GM18498 (cell line): ENCODE data around the gene NLRC5.
"Not testable (repeated sequence)": the region's sequence is repeated elsewhere in the genome, so short reads cannot be mapped to it uniquely, and the experiment has no call there.

Source experiments
- ATAC-seq: cut with Tn5 transposase; IDR thresholded peaks from one replicate; pipeline ENCODE4 v1.9.1; 2021; ENCODE audit warnings: mild to moderate bottlenecking, moderate library complexity; ENCODE audit not compliant: unreplicated experiment

The NLRC5 gene

DNA sequence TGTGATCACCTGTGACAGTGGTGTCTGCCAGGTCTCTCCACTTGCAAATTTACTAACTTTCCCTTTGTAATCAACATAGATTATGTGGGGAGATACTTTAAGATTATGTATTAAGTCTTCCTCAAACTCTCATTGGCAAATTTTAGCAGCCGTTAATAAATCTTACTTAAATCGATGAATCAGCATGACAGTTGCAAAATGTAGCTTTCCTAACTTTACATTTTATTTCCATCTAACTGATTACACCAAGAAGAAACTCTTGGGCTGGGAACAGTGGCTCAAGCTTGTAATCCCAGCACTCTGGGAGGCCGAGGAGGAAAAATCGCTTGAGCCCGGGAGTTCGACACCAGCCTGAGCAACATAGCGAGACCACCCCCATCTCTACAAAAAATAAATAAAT is 79.7 kb downstream of the NLRC5 start:
- no peak for ATAC-seq

DNA sequence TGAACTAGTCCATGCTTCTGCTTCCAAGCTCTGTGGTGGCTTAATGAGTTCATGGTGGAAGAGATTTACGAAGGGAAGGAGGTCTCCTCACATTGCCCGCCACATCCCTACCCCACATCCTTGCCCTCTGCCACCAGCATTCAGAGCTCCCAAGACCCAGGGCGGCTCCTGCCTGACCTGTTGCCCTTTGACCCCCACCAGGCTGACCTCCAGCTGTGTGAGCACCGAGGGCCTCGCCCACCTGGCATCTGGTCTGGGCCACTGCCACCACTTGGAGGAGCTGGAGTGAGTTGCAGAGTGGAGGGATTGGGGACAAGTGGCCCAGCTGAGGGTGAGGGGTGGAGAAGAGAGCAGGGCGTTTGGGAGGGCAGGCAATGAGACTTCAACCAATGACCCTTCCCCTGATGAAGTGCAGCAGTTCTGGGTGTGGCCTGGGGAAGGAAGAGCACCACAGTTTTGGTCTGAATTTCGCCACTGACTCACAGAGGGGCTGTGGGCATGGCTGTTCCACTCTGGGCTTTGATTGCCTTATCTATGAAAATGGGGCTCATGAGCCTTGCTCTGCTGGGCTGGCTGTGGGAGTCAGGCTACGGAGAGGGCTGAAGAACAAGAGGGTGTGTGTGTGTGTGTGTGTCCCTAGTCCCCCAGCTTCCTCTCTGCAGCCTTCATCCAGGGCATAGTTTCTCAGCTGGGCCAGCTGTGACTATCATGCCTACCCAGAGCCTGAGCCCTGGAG is 80.4 kb downstream of the NLRC5 start:
- ATAC-seq = no peak

DNA sequence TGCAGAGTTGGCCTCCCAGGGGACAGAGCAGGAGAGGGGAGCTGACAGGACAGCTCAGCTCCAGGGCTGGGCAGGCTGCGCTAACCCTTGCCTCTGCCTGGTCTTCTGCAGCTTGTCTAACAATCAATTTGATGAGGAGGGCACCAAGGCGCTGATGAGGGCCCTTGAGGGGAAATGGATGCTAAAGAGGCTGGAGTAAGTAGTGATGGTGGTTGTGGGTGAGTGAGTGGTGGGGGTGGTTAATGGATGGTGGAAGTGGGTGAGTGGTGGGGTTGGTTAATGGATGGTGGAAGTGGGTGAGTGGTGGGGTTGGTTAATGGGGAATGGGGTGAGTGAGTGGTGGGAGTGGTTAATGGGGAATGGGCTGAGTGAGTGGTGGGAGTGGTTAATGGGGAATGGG is 81.1 kb downstream of the NLRC5 start:
- ATAC-seq = no peak

DNA sequence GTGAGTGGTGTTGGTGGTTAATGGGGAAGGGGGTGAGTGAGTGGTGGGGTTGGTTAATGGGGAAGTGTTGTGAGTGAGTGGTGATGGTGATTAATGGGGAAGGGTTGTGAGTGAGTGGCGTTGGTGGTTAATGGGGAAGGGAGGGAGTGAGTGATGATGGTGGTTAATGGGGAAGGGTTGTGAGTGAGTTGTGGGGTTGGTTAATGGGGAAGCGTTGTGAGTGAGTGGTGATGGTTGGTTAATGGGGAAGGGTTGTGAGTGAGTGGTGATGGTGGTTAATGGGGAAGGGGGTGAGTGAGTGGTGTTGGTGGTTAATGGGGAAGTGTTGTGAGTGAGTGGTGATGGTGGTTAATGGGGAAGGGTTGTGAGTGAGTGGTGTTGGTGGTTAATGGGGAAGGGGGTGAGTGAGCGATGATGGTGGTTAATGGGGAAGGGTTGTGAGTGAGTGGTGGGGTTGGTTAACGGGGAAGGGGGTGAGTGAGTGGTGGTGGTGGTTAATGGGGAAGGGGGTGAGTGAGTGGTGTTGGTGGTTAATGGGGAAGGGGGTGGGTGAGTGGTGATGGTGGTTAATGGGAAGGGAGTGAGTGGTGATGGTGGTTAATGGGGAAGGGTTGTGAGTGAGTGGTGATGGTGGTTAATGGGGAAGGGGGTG is 81.8 kb downstream of the NLRC5 start:
- not testable (repeated sequence) for ATAC-seq

DNA sequence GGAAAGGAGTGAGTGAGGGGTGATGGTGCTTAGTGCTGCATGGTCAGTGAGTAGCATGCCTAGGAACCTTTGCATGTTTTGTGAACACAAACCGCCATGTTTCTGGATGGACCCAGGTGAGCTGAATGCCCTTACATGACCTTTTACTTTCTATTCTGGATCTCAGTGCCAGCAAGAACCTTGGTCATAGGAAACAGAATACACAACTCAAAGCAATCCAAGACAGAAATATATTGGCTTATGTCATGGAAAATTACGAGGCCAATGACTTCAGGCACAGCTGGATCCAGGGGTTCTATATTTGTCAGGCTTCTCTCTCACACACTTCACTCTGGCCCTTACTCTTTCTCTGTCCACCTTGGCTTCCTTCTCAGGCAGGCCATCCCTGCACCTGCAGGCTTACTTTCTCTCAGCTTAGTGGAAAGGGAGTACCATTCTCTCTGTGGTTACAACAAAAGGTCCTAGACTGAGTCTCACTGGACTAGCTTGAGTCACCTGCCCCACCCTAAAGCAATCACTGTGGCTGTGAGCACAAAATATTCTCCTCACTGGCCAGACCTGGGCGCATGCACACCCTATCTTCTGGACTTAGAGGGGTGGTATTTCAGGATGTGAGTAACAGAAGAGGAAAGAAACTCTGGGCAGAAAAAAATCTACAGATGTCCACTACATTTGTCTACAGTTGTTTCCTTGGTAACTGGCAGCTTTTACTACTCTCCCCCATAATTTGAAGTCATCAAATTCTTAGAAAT is 82.7 kb downstream of the NLRC5 start:
- no peak for ATAC-seq

DNA sequence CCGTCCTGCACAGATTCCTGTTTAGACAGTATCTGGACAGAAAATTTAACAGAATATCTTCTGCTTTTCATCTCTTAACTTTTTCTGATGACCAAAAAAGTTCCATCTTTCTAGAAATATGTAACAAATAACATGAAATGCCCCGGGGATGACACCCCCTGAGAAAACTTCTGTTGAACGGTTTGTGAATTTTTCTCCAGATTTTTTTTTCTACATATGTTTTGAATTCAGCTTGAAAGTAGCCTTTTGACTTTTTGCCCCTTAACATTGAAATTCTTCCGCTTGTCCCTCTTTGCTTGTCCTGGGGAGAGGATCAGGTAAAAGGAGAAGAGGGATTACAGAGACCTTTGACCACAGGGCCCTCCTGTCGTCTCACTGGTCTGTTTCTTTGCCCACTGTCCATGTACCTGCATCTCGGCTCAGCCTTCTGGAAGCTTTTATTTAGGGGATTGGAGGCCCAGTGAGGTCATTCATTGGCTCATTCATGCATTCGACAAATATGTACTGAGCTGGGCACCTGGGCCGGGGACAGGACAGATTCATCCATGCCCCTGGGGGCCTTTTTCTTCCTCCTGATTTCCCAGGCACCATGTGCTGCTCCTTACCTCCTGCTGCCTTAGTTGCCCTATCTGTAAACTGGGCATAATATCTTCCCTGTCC is 83.4 kb downstream of the NLRC5 start:
- no peak for ATAC-seq

DNA sequence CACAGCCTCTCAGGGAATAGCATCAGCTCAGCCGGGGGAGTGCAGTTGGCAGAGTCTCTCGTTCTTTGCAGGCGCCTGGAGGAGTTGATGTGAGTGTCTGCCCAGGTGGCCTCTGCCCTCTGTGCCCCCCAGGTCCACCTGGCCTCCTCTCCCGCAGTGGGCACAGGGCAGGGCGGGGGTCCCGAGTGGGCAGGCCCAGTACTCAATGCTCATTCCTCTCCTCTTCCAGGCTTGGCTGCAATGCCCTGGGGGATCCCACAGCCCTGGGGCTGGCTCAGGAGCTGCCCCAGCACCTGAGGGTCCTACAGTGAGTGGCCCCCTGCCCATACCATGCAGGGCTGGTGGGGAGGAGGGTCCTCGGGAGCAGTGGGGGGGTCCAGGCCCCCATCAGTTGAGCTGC is 88.4 kb downstream of the NLRC5 start:
- ATAC-seq = no peak

DNA sequence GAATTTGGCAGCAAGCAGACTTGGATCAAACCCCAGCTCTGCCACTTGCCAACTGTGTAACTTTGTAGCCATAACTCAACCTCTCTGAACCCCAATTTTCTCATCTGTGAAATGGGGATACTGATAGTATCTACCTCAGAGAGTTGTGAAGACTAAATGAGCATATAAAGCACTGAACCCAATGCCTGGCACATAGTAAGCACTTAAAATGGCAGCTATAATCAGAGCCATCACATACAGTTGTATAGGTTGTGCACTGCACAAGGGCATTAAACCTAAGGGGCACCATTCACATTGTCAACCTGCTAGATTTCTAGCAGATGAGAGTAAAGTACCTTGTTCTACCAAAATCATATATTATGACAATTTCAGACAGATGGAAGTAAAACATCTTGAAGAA is 92.4 kb downstream of the NLRC5 start:
- no peak for ATAC-seq

DNA sequence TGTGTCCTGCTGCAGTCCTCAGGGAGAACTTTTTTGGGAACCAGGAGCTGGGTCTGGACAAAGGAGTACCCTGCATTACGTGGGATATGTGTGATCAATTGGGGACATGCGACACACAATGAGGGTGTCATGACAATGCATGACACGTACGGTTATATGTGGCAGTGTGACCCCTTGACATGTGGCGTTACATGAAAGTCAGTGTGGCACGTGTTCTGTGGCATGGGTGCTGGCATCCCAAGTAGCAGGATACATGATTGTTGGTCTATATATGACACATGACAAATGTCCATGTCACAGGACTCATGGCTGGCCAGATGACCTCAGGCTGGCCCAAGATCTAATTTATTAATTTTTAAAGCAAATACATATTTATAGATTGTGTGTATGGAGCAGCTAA is 93.3 kb downstream of the NLRC5 start:
- ATAC-seq = no peak

DNA sequence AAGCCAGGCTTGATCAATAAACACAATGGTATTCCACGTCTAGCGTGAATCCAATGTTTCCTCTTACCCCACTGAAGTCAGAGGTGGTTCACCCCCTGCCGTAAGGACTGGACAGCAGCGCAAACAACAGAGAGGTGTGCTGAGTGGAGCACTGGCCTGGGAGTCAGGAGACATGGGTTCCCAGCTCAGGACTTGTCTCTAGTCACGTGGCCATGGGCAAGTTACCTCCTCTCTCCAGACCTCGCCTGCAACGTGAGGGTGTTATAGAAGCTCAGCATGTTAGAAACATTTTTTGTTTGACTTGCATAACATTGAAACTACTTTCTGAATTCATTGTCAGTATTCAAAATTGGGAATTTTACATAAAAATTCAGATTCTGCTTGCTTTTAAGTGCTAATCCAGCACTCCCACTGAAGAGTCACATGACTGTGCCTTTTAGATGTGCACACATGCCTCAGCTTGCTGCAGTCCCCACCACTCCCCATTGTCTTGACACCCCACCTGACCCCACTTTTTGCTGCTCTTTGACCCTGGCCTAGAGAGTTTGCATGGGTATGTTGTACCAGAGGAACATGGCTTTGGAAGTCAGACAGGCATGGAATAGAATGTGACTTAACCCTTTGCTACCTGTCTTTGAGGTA is 94.2 kb downstream of the NLRC5 start:
- ATAC-seq = no peak

DNA sequence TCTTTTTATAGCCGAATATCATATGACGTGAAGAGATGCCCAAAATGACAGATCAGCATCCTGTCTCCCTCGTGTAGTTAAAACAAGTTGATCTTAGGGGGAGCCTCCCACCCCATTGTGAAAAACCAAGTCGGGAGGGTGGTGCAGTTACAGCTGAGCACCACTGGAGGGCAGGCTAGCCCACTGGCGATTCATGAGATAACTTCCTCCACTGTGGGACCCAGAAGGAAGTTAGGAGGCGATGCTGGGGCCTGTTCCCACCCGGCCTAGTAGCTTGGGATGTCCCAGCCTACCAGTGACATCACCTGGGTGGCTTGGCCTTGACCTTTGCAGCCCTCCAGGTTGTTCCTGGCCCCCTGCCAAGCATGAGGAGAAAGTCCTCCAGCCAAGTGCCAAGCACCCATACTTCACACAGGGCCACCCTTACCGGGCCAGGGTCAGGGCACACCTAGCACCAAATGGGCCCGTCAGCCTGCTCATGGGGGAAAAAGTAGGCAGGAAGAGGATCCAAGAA is 95.0 kb downstream of the NLRC5 start:
- peak; percentile 60 for ATAC-seq

DNA sequence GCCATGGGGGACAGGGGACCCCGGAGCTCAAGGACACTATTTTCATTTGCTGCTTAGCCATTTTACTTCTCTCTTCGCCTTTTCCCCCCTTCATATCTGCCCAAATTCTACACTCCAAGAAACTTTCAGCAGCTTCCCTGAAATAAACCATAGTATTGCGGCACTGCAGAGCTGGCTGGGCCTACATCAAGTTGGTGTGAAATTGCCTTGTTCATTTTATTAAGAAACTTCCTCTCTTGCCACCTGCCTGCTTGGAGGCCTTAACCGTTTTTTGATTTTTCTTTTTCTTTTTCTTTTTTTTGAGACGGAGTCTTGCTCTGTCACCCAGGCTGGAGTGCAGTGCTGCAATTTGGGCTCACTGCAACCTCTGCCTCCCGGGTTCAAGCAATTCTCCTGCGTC is 95.6 kb downstream of the NLRC5 start:
- ATAC-seq = no peak

DNA sequence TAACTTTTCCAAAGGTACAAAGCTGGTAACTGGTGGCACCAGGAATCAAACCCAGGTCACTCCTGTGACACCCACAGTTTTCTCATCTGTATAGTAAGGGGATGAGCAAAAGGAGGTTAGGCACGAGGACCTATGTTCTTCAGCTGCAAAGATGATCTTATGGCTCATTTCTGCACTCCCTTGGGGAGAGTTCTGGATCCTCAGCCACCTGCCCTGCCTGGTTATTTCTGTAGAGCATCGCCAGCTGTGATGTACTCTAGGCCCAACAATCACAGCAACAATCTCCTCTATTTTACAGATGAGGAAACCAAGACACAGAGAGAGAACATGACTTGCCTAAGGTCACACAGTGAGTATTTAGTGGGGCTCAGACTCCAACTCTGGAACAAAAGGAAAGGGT is 97.6 kb downstream of the NLRC5 start:
- ATAC-seq = no peak

DNA sequence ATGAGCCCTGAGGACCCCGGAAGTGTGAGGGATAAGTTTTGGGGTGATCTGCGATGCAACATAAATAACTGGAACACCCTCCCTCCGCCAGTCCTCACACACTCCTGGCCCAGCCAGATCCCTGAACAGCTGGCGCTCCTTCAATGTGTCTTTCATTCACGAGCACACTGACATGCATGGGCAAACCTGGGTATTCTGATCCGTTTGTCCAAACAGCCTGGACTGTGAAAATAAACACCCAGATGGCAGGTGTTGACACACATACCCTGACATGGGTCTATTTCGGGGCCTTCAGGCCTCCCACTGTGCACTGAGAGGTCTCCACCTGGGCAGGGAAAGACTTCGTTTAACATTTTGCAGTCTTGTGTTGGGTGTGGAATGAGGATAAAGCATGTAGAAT is 100.0 kb downstream of the NLRC5 start:
- no peak for ATAC-seq

DNA sequence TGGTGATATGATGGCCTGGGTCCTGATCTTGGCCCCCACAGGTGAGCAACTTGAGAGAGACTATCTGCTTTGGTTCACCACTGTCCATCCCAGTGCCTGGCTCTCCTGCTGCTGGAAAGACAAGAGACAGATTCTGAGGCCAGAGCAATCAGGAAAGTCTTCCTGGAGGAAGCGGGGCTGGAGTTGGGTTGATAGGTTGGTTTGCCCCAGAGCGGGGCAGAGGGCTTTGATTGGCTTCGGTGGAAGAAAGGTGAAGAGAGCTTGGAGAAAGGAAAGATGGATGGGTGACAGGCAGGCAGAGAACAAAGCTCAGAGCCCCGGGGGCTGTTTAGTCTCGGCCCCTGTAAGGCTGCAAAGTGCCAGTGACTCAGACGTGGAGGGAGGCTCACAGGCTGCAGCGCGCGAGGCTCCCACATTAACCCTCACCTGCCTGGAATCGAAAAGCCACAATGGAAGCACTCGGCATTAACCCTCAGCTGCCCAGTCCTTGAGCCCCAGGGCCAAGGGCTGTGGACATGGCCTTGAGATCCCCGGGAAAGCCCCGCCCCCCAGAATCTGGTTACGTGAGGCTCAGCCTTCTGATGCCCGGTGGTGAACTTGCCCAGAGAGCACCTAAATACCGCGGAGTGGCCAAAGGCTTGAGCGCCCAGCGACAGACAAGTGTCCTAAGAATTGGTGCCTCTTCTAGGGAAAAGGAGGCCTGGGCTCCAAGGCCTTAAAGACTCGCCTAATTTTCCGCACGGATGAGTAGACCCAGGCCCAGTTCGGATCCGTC is 102.0 kb downstream of the NLRC5 start:
- ATAC-seq = no peak

DNA sequence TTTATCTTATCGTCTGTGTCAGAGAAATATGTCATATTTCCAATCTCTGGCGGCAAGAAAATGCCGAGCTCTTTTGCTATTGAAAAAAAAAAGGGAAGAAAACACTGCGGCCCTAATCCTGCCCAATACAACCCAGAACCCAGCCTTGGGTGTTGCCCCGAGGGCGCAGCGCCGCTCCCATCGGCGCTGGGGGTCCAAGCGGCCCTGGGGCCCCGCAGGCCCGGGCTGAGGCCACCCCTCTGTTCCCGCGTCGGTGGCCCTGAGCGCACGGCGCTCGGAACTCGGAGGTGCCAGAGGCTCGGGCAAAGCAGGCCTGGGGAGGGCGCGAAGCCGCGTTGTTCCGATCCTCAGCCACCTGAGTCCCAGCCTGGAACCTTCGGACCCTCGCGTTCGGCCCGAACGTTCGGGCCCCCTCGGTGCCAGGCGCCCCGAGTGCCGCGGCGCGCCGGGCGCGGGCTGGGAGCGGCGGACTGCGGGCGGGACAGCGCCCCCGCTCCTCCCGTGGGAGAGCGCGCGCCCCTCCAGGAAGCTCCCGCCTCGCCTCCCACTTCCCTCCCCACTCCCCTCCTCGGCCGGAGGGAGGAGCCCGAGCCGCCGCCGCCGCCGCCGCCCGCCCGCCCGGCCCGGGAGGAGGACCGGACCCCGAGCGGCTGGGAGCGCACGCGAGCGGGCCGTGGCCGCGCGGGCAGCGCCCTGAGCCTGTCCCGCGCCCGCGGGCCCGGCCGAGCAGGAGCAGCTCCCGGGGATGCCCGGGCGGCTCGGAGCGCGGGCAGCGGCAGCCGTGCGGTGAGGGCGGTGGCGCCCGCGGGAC is 102.8 kb downstream of the NLRC5 start, which contains the start of gene CPNE2:
TSS of gene CPNE2 (plus strand) at position 609 of the 811 bp plus-strand sequence. CDS start 18,160 bp downstream, outside the sequence.
- ATAC-seq = peak; percentile 57

DNA sequence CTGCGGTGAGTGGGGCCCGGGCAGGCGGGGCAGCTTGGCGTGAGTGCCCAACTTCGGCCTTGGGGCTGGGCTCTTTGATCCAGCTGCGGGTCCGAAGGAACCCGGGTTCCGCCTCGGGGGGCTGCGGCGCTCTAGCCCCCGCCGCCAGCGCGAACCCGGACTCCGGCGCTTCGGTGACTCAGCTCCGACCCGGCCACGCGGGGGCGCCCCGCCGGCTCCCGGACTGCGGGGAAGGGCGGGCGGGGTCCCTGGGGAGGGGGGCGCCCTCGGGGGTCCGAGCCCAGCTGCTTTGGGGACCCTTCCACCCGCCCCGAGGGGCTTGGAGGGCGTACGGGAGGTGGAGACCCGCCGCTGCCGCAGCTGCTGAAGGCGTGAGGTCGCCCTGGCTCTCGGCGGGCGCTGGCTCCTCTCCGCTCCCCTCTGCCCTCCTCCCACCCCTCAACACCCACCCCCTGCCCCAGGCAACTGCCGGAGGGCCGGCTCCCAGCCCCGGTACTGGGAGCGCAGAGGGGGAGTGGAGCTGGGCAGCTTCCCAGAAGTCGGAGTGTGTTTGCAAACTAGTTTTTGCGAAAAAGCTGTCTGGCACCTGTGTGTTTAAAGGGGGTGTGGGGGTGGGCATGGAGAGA is 103.5 kb downstream of the NLRC5 start:
- peak; percentile 46 for ATAC-seq

DNA sequence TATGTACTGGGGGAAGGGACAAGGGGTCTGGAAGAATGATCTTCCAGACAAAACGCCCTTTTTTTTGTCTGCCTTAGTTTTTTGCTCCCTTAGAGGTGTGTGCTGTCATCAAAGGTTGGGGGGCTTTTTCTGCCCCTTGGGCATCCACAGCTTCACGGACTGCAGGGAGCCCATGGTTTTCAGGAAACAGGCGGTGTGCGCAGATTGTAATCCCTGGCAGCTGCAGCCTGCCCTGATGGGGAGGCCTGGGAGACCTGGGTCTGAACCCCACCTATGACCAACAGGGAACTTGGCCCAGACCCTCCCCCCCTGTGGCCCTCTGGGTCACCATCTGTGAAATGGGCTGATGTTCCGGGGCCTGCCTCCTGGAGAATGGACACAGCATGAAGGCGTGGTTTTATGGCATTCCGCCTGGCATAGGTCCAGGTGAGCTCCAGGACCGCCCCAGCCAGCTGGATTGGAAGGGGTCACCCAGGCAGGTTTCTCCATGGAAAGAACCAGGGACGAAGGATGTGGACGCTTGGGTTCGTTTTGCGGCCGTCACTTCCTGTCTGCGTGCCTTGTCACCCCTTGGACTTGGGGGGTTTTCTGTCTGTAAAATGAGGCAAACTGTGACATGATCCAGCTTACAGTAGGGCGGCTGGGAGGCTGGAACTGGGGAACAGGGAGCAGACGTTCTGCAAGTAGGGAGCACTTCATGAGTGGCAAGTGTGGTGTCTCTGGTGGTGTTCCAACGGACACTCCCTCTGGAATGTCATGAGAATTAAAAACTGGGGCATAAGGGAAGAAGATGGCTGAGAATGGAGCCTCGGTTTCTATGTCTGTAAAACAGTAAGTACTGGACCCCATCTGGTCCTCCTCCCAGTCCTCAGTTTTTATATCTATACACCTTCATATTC is 104.6 kb downstream of the NLRC5 start:
- ATAC-seq = no peak
